Hepatocyte (in vitro differentiated cells): Measurements from ENCODE around the gene TAS2R19. TPM values are rescaled to one million over a fixed set of nuclear protein-coding genes. Genes with fewer than 3 reads are reported as not detected.

Source experiments
- DNase-seq: peaks from one replicate; pipeline ENCODE4 v3.0.0-alpha.2; 2016; ENCODE audit warnings: low spot score
- H2AFZ ChIP-seq: fragments of 200-600 bp; sonication (generic); 2 replicates; pipeline ENCODE4 v1.6.0; 2016; ENCODE audit warnings: antibody characterized with exemption, mild to moderate bottlenecking
- H3K27ac ChIP-seq: fragments of 200-600 bp; sonication (generic); 2 replicates; pipeline ENCODE4 v1.5.1; 2016; ENCODE audit warnings: mild to moderate bottlenecking
- H3K27me3 ChIP-seq: fragments of 200-600 bp; sonication (generic); 2 replicates; pipeline ENCODE4 v1.6.1; 2016
- H3K36me3 ChIP-seq: fragments of 200-600 bp; sonication (generic); replicated peaks from 2 replicates; pipeline ENCODE4 v1.5.1; 2016; ENCODE audit warnings: low read depth; ENCODE audit not compliant: insufficient read depth
- H3K4me1 ChIP-seq: fragments of 200-600 bp; sonication (generic); 2 replicates; pipeline ENCODE4 v1.5.1; 2016; ENCODE audit warnings: mild to moderate bottlenecking, moderate library complexity; ENCODE audit not compliant: insufficient read depth
- H3K4me2 ChIP-seq: fragments of 200-600 bp; sonication (generic); 2 replicates; pipeline ENCODE4 v1.6.0; 2016
- H3K4me3 ChIP-seq: fragments of 200-600 bp; sonication (generic); 2 replicates; pipeline ENCODE4 v1.5.1; 2016; ENCODE audit warnings: mild to moderate bottlenecking
- H3K79me2 ChIP-seq: fragments of 200-600 bp; sonication (generic); 2 replicates; pipeline ENCODE4 v1.6.0; 2017; ENCODE audit warnings: mild to moderate bottlenecking
- H3K9me2 ChIP-seq: fragments of 200-600 bp; sonication (generic); replicated peaks from 2 replicates; pipeline ENCODE4 v1.6.0; 2017; ENCODE audit warnings: mild to moderate bottlenecking; ENCODE audit not compliant: insufficient read depth
- H3K9me3 ChIP-seq: fragments of 200-600 bp; sonication (generic); 2 replicates; pipeline ENCODE4 v1.5.1; 2016; ENCODE audit warnings: low read depth, mild to moderate bottlenecking
- H4K20me1 ChIP-seq: fragments of 200-600 bp; sonication (generic); 2 replicates; pipeline ENCODE4 v1.6.0; 2016; ENCODE audit warnings: mild to moderate bottlenecking; ENCODE audit not compliant: insufficient read depth, poor library complexity, severe bottlenecking
- CTCF ChIP-seq: fragments of 200-600 bp; sonication (generic); IDR thresholded peaks from 2 replicates; pipeline ENCODE4 v1.5.1; 2016; ENCODE audit warnings: antibody characterized with exemption, mild to moderate bottlenecking; ENCODE audit not compliant: poor library complexity
- EZH2 ChIP-seq: fragments of 200-600 bp; sonication (generic); IDR thresholded peaks from 2 replicates; pipeline ENCODE4 v1.6.1; 2016; ENCODE audit warnings: antibody characterized with exemption, mild to moderate bottlenecking, borderline replicate concordance
- EZH2phosphoT487 ChIP-seq: fragments of 200-600 bp; sonication (generic); IDR thresholded peaks from one replicate; pipeline ENCODE4 v1.6.1; 2018; ENCODE audit warnings: antibody characterized with exemption, mild to moderate bottlenecking, low read depth, moderate library complexity; ENCODE audit not compliant: unreplicated experiment, severe bottlenecking
- WGBS: methylation state at CpG from one replicate; pipeline ENCODE4 v1.1.6; 2016; ENCODE audit warnings: low lambda C conversion rate; ENCODE audit errors: missing lambda C conversion rate; 5-methylcytosine and 5-hydroxymethylcytosine counted together
- polyA plus RNA-seq: library from polyadenylated mRNA; unstranded; fragments of >200 nt; fragmentation: Nextera tagmentation; extraction: Ambion mirVana; gene quantifications from 2 replicates; pipeline ENCODE4 v1.2.1, GENCODE V29; 2016
- total RNA-seq: library from RNA; depleted of rRNA; stranded (reverse); fragments of >200 nt; gene quantifications from 2 replicates; pipeline ENCODE4 v1.2.3, GENCODE V29; 2014

Gene TAS2R19
- total and polyA plus RNA-seq, 2 experiments from 2014 or later = 1.4 to 7.4 TPM

- H3K36me3 ChIP-seq = no peaks in the 10 kb centered on the region
- H3K9me3 ChIP-seq = peaks cover 10% of the 10 kb centered on the region
- H3K27me3 ChIP-seq = no peaks in the 10 kb centered on the region
- no peak within 1 kb of the TSS for H3K4me3 ChIP-seq
- TF ChIP-seq EZH2phosphoT487 (no peak), CTCF (no peak), EZH2 (no peak)
- H2AFZ ChIP-seq = no peak within 1 kb of the TSS
- H3K27ac ChIP-seq = no peak within 1 kb of the TSS
- no peaks in the 10 kb centered on the region for H3K9me2 ChIP-seq
- WGBS = 50% methylated on average over 2 of the region's 2 CpGs
- H3K79me2 ChIP-seq = no peaks in the 10 kb centered on the region
- no peaks in the 10 kb centered on the region for H3K4me1 ChIP-seq
- no peaks in the 10 kb centered on the region for H4K20me1 ChIP-seq
- no peak for DNase-seq
- H3K4me2 ChIP-seq = no peak within 1 kb of the TSS
Observed at GRCh38 chr12:10986812-10987211, 35.6 kb downstream of the TAS2R19 start, which contains the start of gene TAS2R50. TSS of gene TAS2R50 (minus strand) at chr12:10986912. CDS start at chr12:10986860, 52 bp downstream.

- no peaks in the 10 kb centered on the region for H3K9me2 ChIP-seq
- H3K79me2 ChIP-seq = peaks cover 11% of the 10 kb centered on the region
- no peak overlapping the region for H3K4me3 ChIP-seq
- H3K27ac ChIP-seq = no peak overlapping the region
- 95% methylated on average over 5 of the region's 5 CpGs for WGBS
- no peak for DNase-seq
- H3K36me3 ChIP-seq = no peaks in the 10 kb centered on the region
- H4K20me1 ChIP-seq = no peaks in the 10 kb centered on the region
- TF ChIP-seq EZH2phosphoT487 (no peak), CTCF (no peak), EZH2 (no peak)
- H2AFZ ChIP-seq = no peak overlapping the region
- no peaks in the 10 kb centered on the region for H3K4me1 ChIP-seq
- no peaks in the 10 kb centered on the region for H3K27me3 ChIP-seq
- no peak overlapping the region for H3K4me2 ChIP-seq
- H3K9me3 ChIP-seq = no peaks in the 10 kb centered on the region
Observed at GRCh38 chr12:10982244-10982643, 40.2 kb downstream of the TAS2R19 start.

- no peaks in the 10 kb centered on the region for H3K4me1 ChIP-seq
- no peaks in the 10 kb centered on the region for H4K20me1 ChIP-seq
- H2AFZ ChIP-seq = no peak overlapping the region
- H3K4me2 ChIP-seq = no peak overlapping the region
- H3K36me3 ChIP-seq = no peaks in the 10 kb centered on the region
- no peak for DNase-seq
- no peaks in the 10 kb centered on the region for H3K9me2 ChIP-seq
- H3K27ac ChIP-seq = no peak overlapping the region
- 83% methylated on average over 3 of the region's 3 CpGs for WGBS
- no peaks in the 10 kb centered on the region for H3K9me3 ChIP-seq
- H3K27me3 ChIP-seq = no peaks in the 10 kb centered on the region
- no peak overlapping the region for H3K4me3 ChIP-seq
- TF ChIP-seq CTCF (no peak), EZH2phosphoT487 (no peak), EZH2 (no peak)
- peaks cover 21% of the 10 kb centered on the region for H3K79me2 ChIP-seq
Observed at GRCh38 chr12:10974965-10975364, 47.5 kb downstream of the TAS2R19 start.

Other genes starting within 250 kb of the TAS2R19 start
- not detected in 2 replicates for gene TAS2R7, start 220.0 kb downstream of the TAS2R19 start, total RNA-seq
- gene TAS2R7, start 220.0 kb downstream of the TAS2R19 start, polyA plus RNA-seq = not detected in 2 replicates
- not detected in 2 replicates for gene TAS2R8, start 215.3 kb downstream of the TAS2R19 start, total RNA-seq
- not detected in 2 replicates for gene TAS2R8, start 215.3 kb downstream of the TAS2R19 start, polyA plus RNA-seq
- gene TAS2R9, start 212.5 kb downstream of the TAS2R19 start, total RNA-seq = 0.13 TPM in 1 of 2 replicates, not detected in the other
- not detected in 2 replicates for gene TAS2R9, start 212.5 kb downstream of the TAS2R19 start, polyA plus RNA-seq
- 1.5 and 1.8 TPM in 2 replicates for gene TAS2R10, start 196.3 kb downstream of the TAS2R19 start, total RNA-seq
- gene TAS2R10, start 196.3 kb downstream of the TAS2R19 start, polyA plus RNA-seq = not detected in 2 replicates
- 2.5 and 6.4 TPM in 2 replicates for gene PRR4, start 173.1 kb downstream of the TAS2R19 start, total RNA-seq
- 3.6 and 3.9 TPM in 2 replicates for gene PRR4, start 173.1 kb downstream of the TAS2R19 start, polyA plus RNA-seq
- gene PRH1, start 138.4 kb downstream of the TAS2R19 start, total RNA-seq = 17.5 and 19.0 TPM in 2 replicates
- gene PRH1, start 138.4 kb downstream of the TAS2R19 start, polyA plus RNA-seq = 12.3 and 25.4 TPM in 2 replicates
- gene TAS2R13, start 113.1 kb downstream of the TAS2R19 start, total RNA-seq = 2.1 and 3.2 TPM in 2 replicates
- gene TAS2R13, start 113.1 kb downstream of the TAS2R19 start, polyA plus RNA-seq = not detected in 2 replicates
- gene PRH2, start 93.4 kb downstream of the TAS2R19 start, total RNA-seq = not detected in 2 replicates
- gene PRH2, start 93.4 kb downstream of the TAS2R19 start, polyA plus RNA-seq = 0.36 TPM in 1 of 2 replicates, not detected in the other
- gene TAS2R14, start 83.4 kb downstream of the TAS2R19 start, total RNA-seq = 5.6 and 6.6 TPM in 2 replicates
- gene TAS2R14, start 83.4 kb downstream of the TAS2R19 start, polyA plus RNA-seq = 0.59 and 0.64 TPM in 2 replicates
- gene TAS2R50, start 35.7 kb downstream of the TAS2R19 start, total RNA-seq = 1.5 and 2.0 TPM in 2 replicates
- not detected in 2 replicates for gene TAS2R50, start 35.7 kb downstream of the TAS2R19 start, polyA plus RNA-seq
- gene TAS2R20, start 24.3 kb downstream of the TAS2R19 start, total RNA-seq = 5.1 and 6.3 TPM in 2 replicates
- gene TAS2R20, start 24.3 kb downstream of the TAS2R19 start, polyA plus RNA-seq = 0.36 and 0.41 TPM in 2 replicates
- 6.2 and 9.4 TPM in 2 replicates for gene TAS2R31, start 8.8 kb upstream of the TAS2R19 start, total RNA-seq
- 0.17 TPM in 1 of 2 replicates, not detected in the other for gene TAS2R31, start 8.8 kb upstream of the TAS2R19 start, polyA plus RNA-seq
- 2.6 and 2.9 TPM in 2 replicates for gene TAS2R46, start 39.7 kb upstream of the TAS2R19 start, total RNA-seq
- not detected in 2 replicates for gene TAS2R46, start 39.7 kb upstream of the TAS2R19 start, polyA plus RNA-seq
- gene TAS2R43, start 69.7 kb upstream of the TAS2R19 start, total RNA-seq = 2.6 and 2.8 TPM in 2 replicates
- 0.44 and 0.69 TPM in 2 replicates for gene TAS2R43, start 69.7 kb upstream of the TAS2R19 start, polyA plus RNA-seq
- gene TAS2R30, start 112.0 kb upstream of the TAS2R19 start, total RNA-seq = 5.9 and 6.7 TPM in 2 replicates
- gene TAS2R30, start 112.0 kb upstream of the TAS2R19 start, polyA plus RNA-seq = 0.08 TPM in 1 of 2 replicates, not detected in the other
- 12.5 and 13.1 TPM in 2 replicates for gene SMIM10L1, start 148.6 kb upstream of the TAS2R19 start, total RNA-seq
- 8.8 and 11.5 TPM in 2 replicates for gene SMIM10L1, start 148.6 kb upstream of the TAS2R19 start, polyA plus RNA-seq
- gene TAS2R42, start 164.3 kb upstream of the TAS2R19 start, total RNA-seq = not detected in 2 replicates
- 0.39 TPM in 1 of 2 replicates, not detected in the other for gene TAS2R42, start 164.3 kb upstream of the TAS2R19 start, polyA plus RNA-seq
- not detected in 2 replicates for gene PRB3, start 247.1 kb upstream of the TAS2R19 start, total RNA-seq
- gene PRB3, start 247.1 kb upstream of the TAS2R19 start, polyA plus RNA-seq = 0.56 TPM in 1 of 2 replicates, not detected in the other